Glutamatergic neuron (in vitro differentiated cells): ENCODE measurements around the gene ENG. TPM values are rescaled to one million over a fixed set of nuclear protein-coding genes. Genes with fewer than 3 reads are reported as not detected.

Experiments used
- DNase-seq: peaks from one replicate; pipeline ENCODE4 v3.0.0; 2022
- H3K27ac Mint-ChIP-seq: one replicate; pipeline ENCODE4 v1.8.0; 2020; ENCODE audit warnings: mild to moderate bottlenecking, mixed read lengths, inconsistent platforms; ENCODE audit not compliant: unreplicated experiment
- H3K27me3 Mint-ChIP-seq: one replicate; pipeline ENCODE4 v1.8.0; 2020; ENCODE audit warnings: mild to moderate bottlenecking, moderate library complexity, mixed read lengths, inconsistent platforms; ENCODE audit not compliant: unreplicated experiment
- H3K36me3 Mint-ChIP-seq: one replicate; pipeline ENCODE4 v1.8.0; 2020; ENCODE audit warnings: mild to moderate bottlenecking, mixed read lengths, inconsistent platforms; ENCODE audit not compliant: unreplicated experiment
- H3K4me1 Mint-ChIP-seq: one replicate; pipeline ENCODE4 v1.8.0; 2020; ENCODE audit warnings: mild to moderate bottlenecking, low read depth, mixed read lengths, inconsistent platforms; ENCODE audit not compliant: unreplicated experiment
- H3K4me3 Mint-ChIP-seq: one replicate; pipeline ENCODE4 v1.8.0; 2020; ENCODE audit warnings: mild to moderate bottlenecking, mixed read lengths, inconsistent platforms; ENCODE audit not compliant: unreplicated experiment
- H3K9me3 Mint-ChIP-seq: one replicate; pipeline ENCODE4 v1.8.0; 2020; ENCODE audit warnings: mild to moderate bottlenecking, moderate library complexity, mixed read lengths, inconsistent platforms; ENCODE audit not compliant: unreplicated experiment
- total RNA-seq: library from RNA; stranded (reverse); fragmentation: NEBNext Ultra II Directional; extraction: Animal tissue kit (Norgen Biotek cat#: 25700); gene quantifications from one replicate; pipeline ENCODE4 v1.2.1, GENCODE V29; 2021; ENCODE audit not compliant: unreplicated experiment
- TF ChIP-seq, protein P1 (sequence below): fragments of 200-600 bp; sonication (generic); IDR thresholded peaks from one replicate; pipeline ENCODE4 v1.5.0; 2021; ENCODE audit not compliant: partially characterized antibody, unreplicated experiment

The ENG gene
- total RNA-seq, 1 donor from 2014 or later: not detected

DNA sequence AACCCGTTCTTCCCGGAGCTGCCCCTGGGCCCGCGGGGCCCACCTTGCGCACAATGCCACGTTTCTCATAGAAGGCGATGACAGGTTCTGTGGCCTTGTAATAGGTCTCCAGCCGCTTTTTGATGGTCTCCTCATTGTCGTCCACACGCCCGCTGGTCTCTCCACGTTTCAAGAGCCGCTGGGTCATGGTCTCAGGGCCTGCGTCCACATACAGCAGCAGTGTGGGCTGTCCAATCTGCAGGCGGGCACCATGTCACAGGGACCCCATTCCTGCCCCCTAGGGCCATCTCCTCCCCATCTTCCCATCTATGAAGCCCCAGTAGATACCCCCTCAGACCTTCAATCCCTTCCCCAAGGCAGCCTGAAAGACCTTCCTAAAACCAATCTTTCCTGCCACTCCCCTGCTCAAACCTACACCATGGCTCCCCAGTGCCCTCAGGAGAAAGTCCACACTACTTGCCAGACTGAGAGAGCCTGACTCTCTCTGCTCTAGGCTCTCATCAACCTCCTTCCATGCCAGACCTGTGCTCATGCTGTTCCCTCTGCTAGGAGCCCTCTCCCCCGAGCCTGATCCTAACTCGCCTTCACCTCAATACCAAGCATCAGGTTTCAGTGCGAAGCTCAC is 13.9 kb upstream of the ENG start:
- DNase-seq: no peak
- Mint-ChIP-seq H3K36me3 (peaks cover 4% of the 10 kb centered on the region), H3K27me3 (peaks cover 10% of the 10 kb centered on the region), H3K4me1 (no peaks in the 10 kb centered on the region), H3K9me3 (peaks cover 2% of the 10 kb centered on the region), H3K4me3 (no peak overlapping the region), H3K27ac (no peak overlapping the region)
- TF ChIP-seq, protein P1, sequence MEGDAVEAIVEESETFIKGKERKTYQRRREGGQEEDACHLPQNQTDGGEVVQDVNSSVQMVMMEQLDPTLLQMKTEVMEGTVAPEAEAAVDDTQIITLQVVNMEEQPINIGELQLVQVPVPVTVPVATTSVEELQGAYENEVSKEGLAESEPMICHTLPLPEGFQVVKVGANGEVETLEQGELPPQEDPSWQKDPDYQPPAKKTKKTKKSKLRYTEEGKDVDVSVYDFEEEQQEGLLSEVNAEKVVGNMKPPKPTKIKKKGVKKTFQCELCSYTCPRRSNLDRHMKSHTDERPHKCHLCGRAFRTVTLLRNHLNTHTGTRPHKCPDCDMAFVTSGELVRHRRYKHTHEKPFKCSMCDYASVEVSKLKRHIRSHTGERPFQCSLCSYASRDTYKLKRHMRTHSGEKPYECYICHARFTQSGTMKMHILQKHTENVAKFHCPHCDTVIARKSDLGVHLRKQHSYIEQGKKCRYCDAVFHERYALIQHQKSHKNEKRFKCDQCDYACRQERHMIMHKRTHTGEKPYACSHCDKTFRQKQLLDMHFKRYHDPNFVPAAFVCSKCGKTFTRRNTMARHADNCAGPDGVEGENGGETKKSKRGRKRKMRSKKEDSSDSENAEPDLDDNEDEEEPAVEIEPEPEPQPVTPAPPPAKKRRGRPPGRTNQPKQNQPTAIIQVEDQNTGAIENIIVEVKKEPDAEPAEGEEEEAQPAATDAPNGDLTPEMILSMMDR: no peak

DNA sequence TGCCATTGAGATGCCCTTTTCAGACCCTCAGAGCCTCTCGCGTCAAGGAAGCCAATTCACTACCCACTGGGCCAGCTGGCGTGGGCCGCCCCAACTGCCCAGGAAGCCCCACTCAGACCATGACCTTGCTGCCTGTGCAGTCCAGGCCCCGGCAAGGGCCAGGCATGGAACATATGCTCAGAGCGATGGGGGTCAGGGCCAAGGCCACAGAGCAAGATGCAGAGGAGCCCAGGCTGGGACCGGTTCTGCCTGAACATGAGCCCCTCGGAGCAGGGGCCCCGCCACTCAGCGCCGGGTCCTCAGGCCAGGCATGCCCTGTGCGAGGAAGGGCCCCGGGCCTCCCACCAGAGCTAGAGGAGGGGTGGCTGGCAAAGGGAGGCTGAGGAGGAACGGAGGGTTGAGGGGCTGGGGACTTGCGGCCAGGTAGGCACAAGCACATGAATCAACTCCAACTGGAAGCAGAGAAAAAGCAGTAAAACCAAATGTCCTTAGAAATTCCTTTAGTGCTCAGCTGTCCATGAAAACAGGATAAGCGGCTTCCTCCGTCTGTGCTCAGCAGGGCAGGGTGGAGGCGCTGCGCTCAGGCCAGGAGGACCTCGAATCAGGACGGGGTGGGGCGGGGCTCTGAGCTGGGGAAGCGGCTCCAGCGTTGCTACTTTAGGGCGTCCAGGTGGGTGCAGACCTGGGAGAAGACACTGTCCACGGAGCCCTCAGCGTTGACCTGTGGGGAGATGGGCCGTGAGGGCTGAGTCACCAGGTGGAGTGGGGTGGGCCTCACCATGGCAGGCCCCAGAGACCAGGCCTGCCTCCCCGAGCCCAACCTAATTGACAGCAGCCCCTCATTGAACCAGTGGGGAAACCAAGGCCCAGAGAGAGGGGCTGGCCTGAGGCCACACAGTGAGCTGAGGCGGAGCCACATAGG is 13.2 kb upstream of the ENG start:
- Mint-ChIP-seq H3K36me3 (peaks cover 4% of the 10 kb centered on the region), H3K4me1 (no peaks in the 10 kb centered on the region), H3K4me3 (no peak overlapping the region), H3K9me3 (peaks cover 2% of the 10 kb centered on the region), H3K27ac (no peak overlapping the region), H3K27me3 (peaks cover 8% of the 10 kb centered on the region)
- no peak for DNase-seq
- TF ChIP-seq, protein P1: no peak

DNA sequence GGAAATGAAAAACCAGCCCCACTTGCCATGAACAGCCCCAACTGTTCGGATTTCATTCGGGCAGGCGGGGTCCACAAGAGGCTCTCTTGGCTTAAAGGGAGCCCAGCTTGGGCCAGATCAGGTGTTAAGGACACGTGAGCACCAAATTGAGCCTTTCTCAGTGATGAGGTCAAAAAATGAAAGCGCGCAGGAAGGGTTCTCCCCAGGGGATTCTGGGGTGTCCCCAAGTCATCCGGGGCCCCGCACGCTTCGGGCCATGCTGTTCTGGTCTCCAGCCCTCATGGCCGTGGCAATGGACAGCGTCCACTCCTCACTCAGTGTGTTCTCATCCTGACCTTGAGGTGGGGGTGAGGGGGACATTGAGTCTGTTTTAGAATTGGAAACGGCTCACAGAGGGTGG is 12.1 kb upstream of the ENG start:
- Mint-ChIP-seq H3K27ac (no peak overlapping the region), H3K36me3 (peaks cover 3% of the 10 kb centered on the region), H3K4me1 (no peaks in the 10 kb centered on the region), H3K9me3 (peaks cover under 1% of the 10 kb centered on the region), H3K27me3 (peaks cover 6% of the 10 kb centered on the region), H3K4me3 (no peak overlapping the region)
- TF ChIP-seq, protein P1: no peak
- no peak for DNase-seq

DNA sequence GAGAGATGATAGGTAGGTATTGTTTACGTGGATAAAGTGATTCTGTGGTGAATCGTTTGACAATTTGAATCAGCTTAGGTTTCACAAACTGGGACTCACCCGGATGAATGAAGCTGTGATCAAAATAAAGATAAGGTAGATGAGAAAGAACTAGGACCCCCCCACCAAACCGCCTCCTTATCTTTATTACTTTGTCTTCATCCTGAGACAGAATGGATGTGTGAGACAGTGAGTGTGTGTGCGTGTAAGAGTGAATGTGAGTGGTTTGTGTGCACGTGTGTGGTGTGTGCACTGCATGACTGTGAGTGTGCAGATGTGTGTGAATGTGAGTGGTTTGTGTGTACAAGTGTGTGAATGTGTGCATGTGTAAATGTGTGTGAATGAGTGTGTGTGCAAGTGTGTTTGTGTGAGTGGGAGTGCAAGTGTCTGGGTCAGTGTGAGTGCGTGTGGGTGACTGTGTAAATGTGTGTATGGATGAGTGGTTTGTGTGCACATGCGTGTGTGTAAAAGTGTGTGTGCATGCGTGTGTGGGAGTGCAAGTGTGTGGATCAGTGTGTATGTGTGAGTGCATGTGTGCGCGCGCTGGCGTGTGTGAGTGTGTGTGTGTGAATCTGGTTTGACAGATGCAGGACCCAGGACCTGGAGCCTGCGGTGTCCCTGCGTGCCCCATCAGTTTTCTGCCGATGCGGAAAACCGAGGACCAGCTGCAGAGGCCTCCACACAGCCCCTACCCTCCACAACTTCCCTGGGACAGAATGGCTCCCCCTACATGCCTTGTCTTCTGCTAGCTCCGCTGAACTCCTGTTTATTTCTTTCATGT is 11.4 kb upstream of the ENG start:
- no peak for DNase-seq
- Mint-ChIP-seq H3K27ac (peak overlapping the region; percentile 4), H3K36me3 (no peaks in the 10 kb centered on the region), H3K27me3 (peaks cover 6% of the 10 kb centered on the region), H3K4me3 (no peak overlapping the region), H3K9me3 (no peaks in the 10 kb centered on the region), H3K4me1 (no peaks in the 10 kb centered on the region)
- TF ChIP-seq, protein P1: no peak
